Measurements from ENCODE around the gene DDX42. TPM values are rescaled to one million over a fixed set of nuclear protein-coding genes. Genes with fewer than 3 reads are reported as not detected.
A peak's percentile ranks its signal among the peaks of the same experiment; 100 is the strongest.
"Not testable (repeated sequence)": the region's sequence is repeated elsewhere in the genome, so short reads cannot be mapped to it uniquely, and the experiment has no call there.

DDX42 gene
- total RNA-seq, 1 donor from 2014 or later, result 56.7 TPM

GRCh38 chr17:63834431-63835166, 60.6 kb downstream of the DDX42 start:
- no peak for DNase-seq
- intact Hi-C loops (cut with micrococcal nuclease), result no loop called here
- ATAC-seq, result no peak

DNA sequence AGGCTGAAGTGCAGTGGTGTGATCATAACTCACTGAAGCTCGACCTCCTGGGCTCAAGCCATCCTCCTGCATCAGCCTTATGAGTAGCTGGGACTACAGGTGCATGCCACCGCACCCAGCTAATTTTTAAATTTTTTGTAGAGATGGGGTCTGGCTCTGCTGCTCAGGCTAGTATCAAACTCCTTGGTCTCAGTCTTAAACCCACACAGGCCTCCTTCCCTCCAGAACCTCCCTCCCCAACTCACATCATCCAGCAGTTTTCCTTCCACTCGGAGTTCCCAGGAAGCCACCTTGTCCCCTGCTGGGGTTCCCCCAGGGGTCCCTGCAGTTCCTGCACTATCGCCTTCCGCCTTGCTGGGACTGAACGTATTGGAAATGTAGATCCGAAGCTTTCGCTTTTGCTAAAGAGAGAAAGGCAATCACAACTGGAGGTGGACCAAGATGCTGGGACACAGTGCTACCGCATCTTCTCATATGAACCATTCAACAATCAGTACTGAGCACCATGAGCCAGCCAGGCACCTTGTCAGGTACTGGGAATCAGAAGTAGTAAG, 61.3 kb downstream of the DDX42 start:
- DNase-seq, result no peak
- ATAC-seq, result no peak
- intact Hi-C loops (cut with micrococcal nuclease), result no loop called here

- DNase-seq (no peak), ATAC-seq (no peak)
- intact Hi-C loops (cut with micrococcal nuclease), result no loop called here
Measured at GRCh38 chr17:63836811-63837210, 62.8 kb downstream of the DDX42 start.

GRCh38 chr17:63837480-63837879, 63.5 kb downstream of the DDX42 start:
- no peak for ATAC-seq
- DNase-seq, result peak; percentile 47
- intact Hi-C loops (cut with micrococcal nuclease), result no loop called here

GRCh38 chr17:63837962-63838600, 64.1 kb downstream of the DDX42 start:
- intact Hi-C loops (cut with micrococcal nuclease), result no loop called here
- ATAC-seq, result no peak

DNA sequence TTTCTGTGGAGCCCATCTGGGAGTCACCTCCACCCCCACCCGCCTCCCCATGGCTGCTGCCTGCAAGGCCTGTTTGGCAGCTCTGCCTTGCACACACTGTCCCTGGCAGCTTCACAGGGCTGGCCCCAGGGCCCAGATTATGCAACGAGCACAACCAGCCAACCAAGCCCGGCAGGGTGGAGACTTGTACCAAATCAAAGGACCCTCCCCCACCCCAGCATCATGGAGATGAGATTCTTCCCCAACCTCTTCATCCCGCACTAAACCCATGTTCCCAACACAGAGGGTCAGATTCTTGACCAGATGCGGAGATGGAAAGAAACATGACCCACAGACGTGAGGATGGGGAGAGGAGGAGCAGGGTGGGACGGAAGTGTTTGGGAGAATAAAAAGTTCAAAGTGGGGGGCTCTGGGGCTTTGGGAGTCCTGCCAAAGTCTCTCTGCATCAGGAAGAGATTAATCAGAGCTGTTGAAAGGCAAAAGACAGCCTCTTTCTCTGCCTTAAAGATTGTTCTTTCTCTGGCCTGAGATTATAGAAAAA, 64.7 kb downstream of the DDX42 start:
- peak; percentile 65 for ATAC-seq
- intact Hi-C loops (cut with micrococcal nuclease), result no loop called here
- DNase-seq, result peak; percentile 96

More at GRCh38 chr17:63837962-63838600, 64.1 kb downstream of the DDX42 start:
- no peak for DNase-seq

DNA sequence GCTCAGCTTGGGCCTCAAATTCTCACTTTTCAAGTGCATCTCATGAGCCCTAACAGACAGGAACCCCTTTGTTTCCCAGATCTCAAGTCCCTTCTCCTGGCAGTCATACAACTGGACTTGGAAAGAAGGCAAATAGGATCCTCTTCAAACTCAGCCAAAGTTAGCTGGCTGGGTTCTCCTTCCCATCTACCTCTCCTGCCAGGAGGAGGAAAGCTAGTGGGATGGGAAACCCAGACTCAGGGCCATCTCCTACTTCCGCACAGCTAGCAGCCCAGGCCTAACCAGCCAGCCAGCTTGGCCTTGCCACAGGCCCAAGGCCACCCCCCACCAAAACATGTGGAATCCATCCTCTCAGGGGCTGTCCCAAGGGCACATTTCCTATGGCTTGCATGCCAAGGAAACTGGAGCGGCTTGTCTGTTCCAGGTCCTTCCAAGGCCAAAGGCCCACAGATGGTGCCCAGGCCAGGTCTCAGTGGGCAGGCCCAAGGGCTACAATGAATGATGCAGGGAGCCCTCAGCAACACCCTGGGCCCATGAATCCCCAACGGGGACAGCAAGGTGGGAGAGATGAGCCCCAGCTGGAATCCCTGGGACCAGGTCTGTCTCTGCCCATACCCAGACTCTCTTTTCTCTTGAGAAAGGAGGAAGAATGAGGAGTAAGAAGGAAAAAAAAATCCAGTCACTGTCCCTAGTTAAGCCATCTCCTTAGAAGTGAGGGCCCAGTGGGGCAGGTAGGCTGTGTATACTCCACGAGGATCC, 66.8 kb downstream of the DDX42 start:
- intact Hi-C loops (cut with micrococcal nuclease), result no loop called here
- ATAC-seq, result peak; percentile 1

DNA sequence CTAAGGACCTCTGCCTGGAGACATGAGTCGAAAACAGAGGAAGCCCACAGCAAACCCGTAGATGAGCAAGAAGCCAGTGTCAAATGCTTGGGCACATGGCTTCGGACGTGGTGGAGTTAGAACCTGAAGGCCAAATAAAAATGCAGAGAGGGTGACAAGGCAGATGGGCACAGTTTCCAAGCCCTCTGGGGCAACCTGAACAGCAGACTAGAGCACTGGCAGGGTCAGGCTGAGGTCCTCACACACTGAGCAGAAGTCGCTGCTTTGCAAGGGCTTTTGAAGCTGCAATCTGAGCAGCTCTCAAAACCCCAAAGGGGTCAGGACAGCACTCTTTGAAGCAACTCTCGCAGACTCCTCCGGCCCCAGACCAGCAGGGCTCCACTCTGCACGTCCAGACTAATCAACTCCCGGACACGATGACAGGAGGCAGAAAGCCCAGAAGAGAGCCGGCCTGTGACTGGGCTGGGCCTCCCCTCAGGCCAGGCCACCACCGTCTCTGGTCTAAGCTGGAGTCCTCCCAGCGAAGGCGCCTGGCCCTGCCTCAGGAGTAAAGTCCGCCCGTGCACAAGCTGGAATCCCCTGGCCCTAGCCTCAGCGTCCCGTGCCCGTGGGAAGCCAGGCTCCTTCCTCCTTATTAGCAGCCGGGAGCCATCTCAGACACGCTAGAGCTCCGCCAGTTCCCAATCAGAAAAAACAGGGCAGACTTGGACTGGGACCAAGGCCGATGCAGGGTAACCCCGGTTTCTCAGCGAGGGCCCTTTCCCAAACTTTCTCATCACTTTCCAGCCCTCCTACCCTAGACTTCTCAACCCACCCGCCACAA, 67.6 kb downstream of the DDX42 start:
- intact Hi-C loops (cut with micrococcal nuclease), result no loop called here
- ATAC-seq, result peak; percentile 35

More for the DNA sequence above, 66.8 kb downstream of the DDX42 start:
- DNase-seq, result peak; percentile 60

DNA sequence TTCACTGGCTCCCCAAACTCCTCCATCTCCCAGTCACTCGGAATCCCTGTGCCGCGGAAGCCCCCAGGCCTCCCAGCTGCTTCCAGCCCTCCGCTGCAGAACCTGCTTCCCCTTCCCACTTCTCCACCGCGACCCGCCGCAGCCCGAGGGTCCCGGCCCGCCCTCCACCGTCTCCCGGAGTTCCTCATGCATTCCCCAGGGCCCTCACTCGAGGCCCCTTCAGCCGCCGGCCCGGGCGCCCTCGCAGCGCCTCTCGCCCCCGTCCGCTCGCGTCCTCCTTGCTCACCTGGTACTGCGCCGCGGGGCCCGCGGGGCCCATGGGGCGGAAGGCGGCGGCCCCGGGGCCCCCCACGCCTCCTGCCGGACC, 68.2 kb downstream of the DDX42 start:
- intact Hi-C loops (cut with micrococcal nuclease), result no loop called here
- ATAC-seq (no peak), DNase-seq (peak; percentile 62)

More for the DNA sequence above, 67.6 kb downstream of the DDX42 start:
- peak; percentile 88 for DNase-seq

DNA sequence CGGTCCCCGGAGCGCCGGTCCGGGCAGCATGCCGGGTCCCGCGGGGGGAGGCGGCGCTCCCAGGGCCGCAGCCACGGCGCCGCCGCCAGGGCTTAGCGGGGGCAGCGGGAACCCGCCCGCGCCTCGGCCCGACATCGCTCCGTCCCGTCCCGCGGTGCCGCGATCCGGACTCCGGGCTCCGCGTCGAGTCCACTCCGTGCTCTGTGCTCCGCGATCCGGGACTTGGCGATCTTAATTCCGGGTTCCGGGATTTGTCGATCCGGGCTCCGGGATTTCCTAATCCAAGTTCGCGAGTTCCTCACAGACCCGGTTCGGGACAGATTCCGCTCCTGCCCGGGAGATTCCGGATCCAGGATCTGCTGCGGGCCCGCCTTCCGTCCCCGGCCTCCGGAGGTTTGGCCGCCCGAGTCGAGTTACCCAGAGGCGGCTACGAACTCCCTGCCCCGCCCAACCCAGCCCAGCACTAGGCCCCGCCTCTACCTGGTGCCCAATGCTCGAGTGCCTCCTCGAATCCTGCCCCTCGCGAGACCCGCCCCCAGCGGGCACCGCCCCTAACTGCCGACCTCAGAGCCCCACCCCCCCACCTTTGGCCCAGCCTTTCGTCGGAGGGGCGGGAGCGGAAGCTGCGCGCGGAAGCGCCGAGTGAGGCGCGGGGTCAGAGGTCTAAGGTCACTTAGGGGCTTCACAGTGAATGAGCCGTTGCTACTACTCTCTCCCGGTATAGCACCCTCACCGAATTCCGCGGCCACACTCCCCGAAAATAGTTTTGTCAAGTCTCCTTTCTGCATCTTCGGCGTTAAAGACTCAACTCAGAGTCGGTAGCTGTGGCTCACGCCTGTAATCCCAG, 68.8 kb downstream of the DDX42 start, which contains the start of gene SMARCD2:
TSS of gene SMARCD2 (minus strand) at position 146 of the 847 bp plus-strand sequence. CDS start at position 135, 11 bp downstream.
- ATAC-seq, result peak; percentile 79
- peak; percentile 99 for DNase-seq
- intact Hi-C loops (cut with micrococcal nuclease), result no loop called here

- DNase-seq, result peak; percentile 61
- peak; percentile 7 for ATAC-seq
- intact Hi-C loops (cut with micrococcal nuclease), result not testable (repeated sequence)
Measured at GRCh38 chr17:63843387-63843888, 69.5 kb downstream of the DDX42 start.

DNA sequence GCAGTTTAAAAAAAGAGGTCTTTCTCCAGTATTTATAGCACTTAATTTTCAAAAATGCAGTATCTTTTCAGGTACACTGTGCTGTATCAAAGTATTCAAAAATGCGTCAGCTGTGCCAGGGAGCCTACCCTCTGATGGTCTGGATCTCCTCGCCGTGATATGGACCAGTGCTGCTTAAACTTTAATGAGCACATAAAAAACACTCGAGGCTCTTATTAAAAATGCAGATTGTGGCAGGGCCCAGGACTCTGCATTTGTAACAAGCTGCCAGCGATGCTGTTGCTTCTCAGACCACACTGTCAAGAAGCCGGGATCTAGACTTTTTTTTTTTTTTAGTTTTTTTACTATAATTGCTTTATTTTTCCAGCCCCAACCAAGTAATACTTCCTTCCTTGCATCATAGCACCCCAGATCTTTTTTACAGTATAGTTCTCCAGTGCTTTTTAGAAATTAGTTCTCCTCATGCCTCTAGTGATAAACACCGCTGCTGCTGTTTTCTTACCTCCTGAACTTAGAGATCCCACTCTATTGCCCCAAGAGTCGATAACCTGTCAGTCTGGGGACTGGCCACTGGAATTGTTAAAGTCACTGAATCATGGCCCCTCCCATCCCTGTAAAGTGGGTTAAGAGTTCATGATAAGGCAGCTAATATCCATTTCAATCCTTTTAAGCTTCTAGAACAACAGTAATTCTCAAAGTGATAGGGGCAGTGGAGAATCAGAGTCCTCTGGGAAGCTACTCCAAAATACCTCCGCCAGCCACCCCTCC, 70.1 kb downstream of the DDX42 start:
- intact Hi-C loops (cut with micrococcal nuclease), result no loop called here
- DNase-seq (no peak), ATAC-seq (no peak)

- ATAC-seq (no peak), DNase-seq (no peak)
- intact Hi-C loops (cut with micrococcal nuclease), result no loop called here
Measured at GRCh38 chr17:63845509-63845908, 71.5 kb downstream of the DDX42 start.

GRCh38 chr17:63847525-63848249, 73.7 kb downstream of the DDX42 start:
- ATAC-seq (no peak), DNase-seq (no peak)
- intact Hi-C loops (cut with micrococcal nuclease), result no loop called here

- intact Hi-C loops (cut with micrococcal nuclease), result no loop called here
- ATAC-seq, result peak; percentile 94
- DNase-seq, result peak; percentile 94
Measured at GRCh38 chr17:63848834-63849689, 75.1 kb downstream of the DDX42 start.
